ENCODE results near the gene PRPH2. TPM values are rescaled to one million over a fixed set of nuclear protein-coding genes. Genes with fewer than 3 reads are reported as not detected.

PRPH2 gene
- total and polyA plus RNA-seq, 2 of the 13 experiments (the other 11 are each of a cell fraction or from before 2014, with no cell fraction given), result 0.03 to 0.04 TPM

DNA sequence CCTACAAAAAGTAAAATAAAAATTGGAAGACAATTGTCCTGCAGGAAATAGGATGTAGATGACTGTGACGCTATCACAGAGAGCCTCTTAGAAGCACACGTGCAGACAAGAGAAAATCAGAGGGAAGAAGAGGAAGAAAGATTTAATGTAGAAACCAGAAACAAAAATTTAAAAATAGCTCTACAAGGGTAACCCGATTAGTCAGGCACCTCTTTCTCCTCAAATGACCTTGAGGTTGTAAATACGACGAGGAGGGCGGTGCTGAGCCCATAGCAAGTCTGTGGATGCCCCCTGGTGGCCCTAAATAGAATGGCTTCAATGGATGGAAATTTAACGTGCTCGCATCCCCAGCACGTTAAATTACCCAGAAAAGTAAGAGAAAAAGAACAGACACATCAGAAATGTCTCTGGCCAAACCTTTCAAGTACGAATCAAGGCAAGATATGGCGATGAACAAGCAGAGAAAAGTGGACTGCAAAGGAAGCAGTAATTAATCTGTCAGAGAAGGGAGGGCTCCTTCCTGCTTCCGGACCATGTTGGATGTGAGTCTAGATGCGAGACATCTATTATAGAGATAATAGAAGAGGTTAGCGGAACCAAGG lies 4.2 kb upstream of the PRPH2 start (continued):
- TF ChIP-seq FOXO1 (CRISPR knock-in tag; IDR thresholded peaks at IDR 0.05) (peak; percentile 76; the same call in 1 of the 2 replicates), ARNT2 (CRISPR knock-in tag; IDR thresholded peaks at IDR 0.05; ENCODE audit: low read depth) (0 out of 2 replicates have a peak, but pooled peaks have one; percentile 53), PPARG (CRISPR knock-in tag; conservative IDR thresholded peaks at IDR 0.05) (0 out of 2 replicates have a peak, but pooled peaks have one; percentile 59), GATAD2A (CRISPR knock-in tag; IDR thresholded peaks at IDR 0.05) (peak; percentile 60; the same call in 1 of the 2 replicates), RBM39 (IDR thresholded peaks at IDR 0.05; ENCODE audit: low read depth, low read length, poor library complexity, severe bottlenecking) (no peak), ZNF441 (CRISPR knock-in tag; IDR thresholded peaks at IDR 0.05; ENCODE audit: borderline replicate concordance) (no peak), FOXP1 (IDR thresholded peaks at IDR 0.05) (no peak), FOXP1 (CRISPR knock-in tag; IDR thresholded peaks at IDR 0.05) (peak; percentile 18; the same call in 1 of the 2 replicates), MIXL1 (CRISPR knock-in tag; IDR thresholded peaks at IDR 0.05) (peak; percentile 41; the same call in 1 of the 2 replicates), XRCC5 (optimal IDR thresholded peaks at IDR 0.05; ENCODE audit: low read length) (peak; percentile 76), BCL6 (CRISPR knock-in tag; IDR thresholded peaks at IDR 0.05) (peak; percentile 27; the same call in 1 of the 2 replicates), HOXA5 (CRISPR knock-in tag; IDR thresholded peaks at IDR 0.05) (peak; percentile 50; the same call in 1 of the 2 replicates), ZNF782 (CRISPR knock-in tag; IDR thresholded peaks at IDR 0.05; ENCODE audit: borderline replicate concordance) (0 out of 2 replicates have a peak, but pooled peaks have one; percentile 26)
- TF ChIP-seq, protein P1, sequence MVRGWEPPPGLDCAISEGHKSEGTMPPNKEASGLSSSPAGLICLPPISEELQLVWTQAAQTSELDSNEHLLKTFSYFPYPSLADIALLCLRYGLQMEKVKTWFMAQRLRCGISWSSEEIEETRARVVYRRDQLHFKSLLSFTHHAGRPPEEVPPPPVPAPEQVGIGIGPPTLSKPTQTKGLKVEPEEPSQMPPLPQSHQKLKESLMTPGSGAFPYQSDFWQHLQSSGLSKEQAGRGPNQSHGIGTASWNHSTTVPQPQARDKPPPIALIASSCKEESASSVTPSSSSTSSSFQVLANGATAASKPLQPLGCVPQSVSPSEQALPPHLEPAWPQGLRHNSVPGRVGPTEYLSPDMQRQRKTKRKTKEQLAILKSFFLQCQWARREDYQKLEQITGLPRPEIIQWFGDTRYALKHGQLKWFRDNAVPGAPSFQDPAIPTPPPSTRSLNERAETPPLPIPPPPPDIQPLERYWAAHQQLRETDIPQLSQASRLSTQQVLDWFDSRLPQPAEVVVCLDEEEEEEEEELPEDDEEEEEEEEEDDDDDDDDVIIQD (CRISPR knock-in tag; IDR thresholded peaks at IDR 0.05; ENCODE audit: low read depth), result 0 out of 2 replicates have a peak, but pooled peaks have one; percentile 45
- TF ChIP-seq, protein P2, sequence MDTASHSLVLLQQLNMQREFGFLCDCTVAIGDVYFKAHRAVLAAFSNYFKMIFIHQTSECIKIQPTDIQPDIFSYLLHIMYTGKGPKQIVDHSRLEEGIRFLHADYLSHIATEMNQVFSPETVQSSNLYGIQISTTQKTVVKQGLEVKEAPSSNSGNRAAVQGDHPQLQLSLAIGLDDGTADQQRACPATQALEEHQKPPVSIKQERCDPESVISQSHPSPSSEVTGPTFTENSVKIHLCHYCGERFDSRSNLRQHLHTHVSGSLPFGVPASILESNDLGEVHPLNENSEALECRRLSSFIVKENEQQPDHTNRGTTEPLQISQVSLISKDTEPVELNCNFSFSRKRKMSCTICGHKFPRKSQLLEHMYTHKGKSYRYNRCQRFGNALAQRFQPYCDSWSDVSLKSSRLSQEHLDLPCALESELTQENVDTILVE (CRISPR knock-in tag; IDR thresholded peaks at IDR 0.05), result no peak
- TF ChIP-seq, protein P3, sequence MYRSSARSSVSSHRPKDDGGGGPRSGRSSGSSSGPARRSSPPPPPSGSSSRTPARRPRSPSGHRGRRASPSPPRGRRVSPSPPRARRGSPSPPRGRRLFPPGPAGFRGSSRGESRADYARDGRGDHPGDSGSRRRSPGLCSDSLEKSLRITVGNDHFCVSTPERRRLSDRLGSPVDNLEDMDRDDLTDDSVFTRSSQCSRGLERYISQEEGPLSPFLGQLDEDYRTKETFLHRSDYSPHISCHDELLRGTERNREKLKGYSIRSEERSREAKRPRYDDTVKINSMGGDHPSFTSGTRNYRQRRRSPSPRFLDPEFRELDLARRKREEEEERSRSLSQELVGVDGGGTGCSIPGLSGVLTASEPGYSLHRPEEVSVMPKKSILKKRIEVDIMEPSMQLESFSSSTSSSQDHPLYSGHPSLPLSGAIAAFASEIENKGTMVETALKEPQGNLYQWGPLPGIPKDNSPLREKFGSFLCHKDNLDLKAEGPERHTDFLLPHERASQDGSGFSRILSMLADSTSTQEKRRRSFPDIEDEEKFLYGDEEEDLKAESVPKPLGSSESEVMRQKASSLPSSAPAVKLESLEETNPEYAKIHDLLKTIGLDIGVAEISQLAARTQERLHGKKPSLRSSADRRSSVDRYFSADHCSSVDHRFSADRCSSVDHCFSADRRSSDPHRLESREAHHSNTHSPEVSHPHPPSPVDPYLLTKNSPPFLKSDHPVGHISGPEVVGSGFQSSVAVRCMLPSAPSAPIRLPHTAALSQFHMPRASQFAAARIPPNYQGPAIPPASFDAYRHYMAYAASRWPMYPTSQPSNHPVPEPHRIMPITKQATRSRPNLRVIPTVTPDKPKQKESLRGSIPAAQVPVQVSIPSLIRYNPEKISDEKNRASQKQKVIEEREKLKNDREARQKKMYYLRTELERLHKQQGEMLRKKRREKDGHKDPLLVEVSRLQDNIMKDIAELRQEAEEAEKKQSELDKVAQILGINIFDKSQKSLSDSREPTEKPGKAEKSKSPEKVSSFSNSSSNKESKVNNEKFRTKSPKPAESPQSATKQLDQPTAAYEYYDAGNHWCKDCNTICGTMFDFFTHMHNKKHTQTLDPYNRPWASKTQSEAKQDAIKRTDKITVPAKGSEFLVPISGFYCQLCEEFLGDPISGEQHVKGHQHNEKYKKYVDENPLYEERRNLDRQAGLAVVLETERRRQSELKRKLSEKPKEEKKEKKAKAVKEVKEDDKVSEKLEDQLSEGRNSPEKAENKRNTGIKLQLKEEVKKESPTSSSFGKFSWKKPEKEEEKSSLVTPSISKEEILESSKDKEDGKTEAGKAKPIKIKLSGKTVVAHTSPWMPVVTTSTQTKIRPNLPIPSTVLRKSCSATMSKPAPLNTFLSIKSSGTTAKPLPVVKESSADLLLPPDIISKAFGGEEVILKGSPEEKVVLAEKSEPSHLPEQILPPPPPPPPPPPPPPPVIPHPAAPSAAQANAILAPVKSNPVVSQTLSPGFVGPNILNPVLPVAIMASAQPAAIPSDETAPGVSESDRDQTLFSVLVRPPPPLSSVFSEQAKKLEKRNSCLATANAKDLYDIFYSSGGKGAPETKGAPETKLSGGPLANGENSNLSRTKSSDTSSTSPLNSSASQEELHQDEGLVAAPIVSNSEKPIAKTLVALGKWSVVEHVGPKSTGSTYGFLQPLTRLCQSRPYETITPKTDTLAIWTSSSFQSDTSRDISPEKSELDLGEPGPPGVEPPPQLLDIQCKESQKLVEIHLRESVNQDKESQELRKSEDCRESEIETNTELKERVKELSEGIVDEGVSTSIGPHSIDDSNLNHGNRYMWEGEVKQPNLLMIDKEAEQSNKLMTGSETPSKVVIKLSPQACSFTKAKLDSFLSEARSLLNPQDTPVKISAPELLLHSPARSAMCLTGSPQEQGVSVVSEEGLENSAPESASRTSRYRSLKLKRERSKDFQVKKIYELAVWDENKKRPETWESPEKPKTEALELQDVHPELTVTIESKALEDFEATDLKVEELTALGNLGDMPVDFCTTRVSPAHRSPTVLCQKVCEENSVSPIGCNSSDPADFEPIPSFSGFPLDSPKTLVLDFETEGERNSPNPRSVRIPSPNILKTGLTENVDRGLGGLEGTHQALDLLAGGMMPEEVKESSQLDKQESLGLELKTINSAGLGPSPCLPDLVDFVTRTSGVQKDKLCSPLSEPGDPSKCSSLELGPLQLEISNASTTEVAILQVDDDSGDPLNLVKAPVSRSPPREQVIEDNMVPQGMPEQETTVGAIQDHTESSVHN (CRISPR knock-in tag; IDR thresholded peaks at IDR 0.05), result no peak
- TF ChIP-seq, protein P4, sequence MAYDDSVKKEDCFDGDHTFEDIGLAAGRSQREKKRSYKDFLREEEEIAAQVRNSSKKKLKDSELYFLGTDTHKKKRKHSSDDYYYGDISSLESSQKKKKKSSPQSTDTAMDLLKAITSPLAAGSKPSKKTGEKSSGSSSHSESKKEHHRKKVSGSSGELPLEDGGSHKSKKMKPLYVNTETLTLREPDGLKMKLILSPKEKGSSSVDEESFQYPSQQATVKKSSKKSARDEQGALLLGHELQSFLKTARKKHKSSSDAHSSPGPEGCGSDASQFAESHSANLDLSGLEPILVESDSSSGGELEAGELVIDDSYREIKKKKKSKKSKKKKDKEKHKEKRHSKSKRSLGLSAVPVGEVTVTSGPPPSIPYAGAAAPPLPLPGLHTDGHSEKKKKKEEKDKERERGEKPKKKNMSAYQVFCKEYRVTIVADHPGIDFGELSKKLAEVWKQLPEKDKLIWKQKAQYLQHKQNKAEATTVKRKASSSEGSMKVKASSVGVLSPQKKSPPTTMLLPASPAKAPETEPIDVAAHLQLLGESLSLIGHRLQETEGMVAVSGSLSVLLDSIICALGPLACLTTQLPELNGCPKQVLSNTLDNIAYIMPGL (CRISPR knock-in tag; IDR thresholded peaks at IDR 0.05; ENCODE audit: borderline replicate concordance in 1 of 2, low read depth in 1 of 2), result peak; percentile 66 to 87; a peak in 3 of 4 replicates
